NCI-H187 treated with DMSO at 0.1 percent for 48 hours (cell line): ENCODE data around the gene MX2.
"Not testable (repeated sequence)": the region's sequence is repeated elsewhere in the genome, so short reads cannot be mapped to it uniquely, and the experiment has no call there.

ENCODE experiments used
- DNase-seq: peaks from one replicate; lab custom pipeline; 2025; lab: John Stamatoyannopoulos, UW

Gene MX2

DNA sequence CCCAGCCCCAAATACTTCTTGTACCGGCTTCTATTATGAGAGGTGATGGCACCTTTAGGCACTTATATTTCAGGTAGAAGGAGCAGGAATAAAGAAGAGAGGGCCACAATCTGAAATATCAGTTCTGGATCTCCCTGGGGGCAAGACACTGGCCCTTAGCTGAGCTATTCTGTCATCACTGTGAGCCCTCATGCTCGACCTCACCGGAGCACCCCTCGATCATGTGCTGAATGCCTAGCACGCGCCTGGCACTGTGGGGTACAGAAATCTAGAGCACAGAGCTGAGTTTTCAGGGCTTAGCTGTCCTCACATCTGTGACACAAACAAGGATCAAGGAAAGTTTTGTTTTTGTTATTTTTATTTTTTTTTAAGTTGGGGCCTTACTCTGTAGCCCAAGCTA lies 56.6 kb downstream of the MX2 start:
- DNase-seq = no peak

DNA sequence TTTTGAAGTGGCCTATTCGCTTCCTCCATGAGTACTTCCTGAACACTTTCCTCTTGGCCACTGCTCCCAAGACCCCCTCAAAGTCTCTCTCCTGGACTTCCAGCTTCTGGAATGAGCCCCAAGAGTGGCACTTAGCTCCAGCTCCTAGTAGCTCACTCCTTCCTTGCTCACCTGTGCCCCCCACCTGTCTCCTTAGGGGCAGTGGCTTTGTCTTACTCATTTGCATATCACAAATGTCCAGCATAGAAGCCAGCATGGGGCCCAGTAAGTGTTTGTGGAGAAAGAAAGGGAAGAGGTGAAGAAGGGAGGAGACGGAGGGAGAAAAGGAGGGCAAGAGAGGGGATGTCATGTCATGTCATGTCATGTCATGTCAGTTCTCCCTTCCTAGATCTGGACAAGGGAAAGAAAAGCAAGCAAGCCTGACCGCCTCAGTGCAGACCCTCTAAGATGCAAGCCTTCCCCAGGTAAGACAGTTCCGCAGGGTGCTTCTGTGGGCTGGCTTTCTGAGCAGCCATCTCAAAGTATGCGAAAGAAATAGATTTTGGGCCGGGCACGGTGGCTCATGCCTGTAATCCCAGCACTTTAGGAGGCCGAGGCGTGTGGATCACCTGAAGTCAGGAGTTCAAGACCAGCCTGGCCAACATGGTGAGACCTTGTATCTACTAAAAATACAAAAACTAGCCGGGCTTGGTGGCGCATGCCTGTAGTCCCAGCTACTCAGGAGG lies 57.3 kb downstream of the MX2 start:
- DNase-seq = no peak

DNA sequence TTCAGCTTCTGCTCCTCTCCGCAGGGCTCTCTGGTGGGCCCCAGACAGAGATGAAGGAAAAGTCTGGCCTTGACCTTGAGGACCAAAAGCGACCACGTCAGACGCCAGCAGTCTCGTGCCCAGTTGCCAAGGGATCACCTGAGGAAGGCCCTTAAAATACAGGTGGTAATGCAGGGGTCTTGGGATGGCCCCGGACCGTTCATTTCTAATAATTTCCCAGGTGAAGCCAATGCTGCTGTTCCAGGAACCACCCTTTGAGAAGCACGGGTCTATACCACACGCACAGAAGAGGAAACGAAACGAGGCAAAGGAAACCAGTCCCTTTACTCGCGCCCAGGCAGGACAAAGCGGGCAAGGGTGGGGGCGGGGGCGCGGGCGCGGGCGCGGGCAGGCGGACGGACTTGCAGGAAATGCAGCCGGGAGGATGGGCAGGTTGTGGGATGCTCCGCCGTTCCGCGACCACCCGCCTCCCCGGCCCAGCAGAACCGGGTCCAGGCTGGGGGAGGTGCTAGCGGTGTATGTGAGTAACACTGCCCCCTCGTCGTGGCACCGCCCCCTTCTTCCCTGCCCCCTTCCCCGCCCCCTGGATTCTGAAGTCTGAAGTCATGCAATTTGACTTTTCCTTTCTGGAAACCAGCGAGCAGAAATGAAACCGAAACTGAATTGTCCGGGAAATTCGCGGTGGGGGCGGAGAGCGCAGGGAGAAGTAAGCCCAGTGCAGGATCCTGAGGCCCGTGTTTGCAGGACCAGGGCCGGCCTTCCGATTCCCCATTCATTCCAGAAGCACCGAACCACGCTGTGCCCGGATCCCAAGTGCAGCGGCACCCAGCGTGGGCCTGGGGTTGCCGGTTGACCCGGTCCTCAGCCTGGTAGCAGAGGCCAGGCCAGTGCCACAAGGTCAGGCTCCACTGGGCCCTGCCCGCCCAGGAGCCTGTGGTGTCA lies 58.4 kb downstream of the MX2 start:
- no peak for DNase-seq

DNA sequence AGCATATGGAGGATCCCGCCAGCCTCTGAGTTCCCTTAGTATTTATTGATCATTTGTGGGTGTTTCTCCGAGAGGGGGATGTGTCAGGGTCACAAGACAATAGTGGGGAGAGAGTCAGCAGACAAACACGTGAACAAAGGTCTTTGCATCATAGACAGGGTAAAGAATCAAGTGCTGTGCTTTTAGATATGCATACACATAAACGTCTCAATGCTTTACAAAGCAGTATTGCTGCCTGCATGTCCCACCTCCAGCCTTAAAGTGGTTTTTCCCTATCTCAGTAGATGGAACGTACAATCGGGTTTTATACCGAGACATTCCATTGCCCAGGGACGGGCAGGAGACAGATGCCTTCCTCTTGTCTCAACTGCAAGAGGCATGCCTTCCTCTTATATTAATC lies 59.2 kb downstream of the MX2 start:
- DNase-seq = not testable (repeated sequence)

DNA sequence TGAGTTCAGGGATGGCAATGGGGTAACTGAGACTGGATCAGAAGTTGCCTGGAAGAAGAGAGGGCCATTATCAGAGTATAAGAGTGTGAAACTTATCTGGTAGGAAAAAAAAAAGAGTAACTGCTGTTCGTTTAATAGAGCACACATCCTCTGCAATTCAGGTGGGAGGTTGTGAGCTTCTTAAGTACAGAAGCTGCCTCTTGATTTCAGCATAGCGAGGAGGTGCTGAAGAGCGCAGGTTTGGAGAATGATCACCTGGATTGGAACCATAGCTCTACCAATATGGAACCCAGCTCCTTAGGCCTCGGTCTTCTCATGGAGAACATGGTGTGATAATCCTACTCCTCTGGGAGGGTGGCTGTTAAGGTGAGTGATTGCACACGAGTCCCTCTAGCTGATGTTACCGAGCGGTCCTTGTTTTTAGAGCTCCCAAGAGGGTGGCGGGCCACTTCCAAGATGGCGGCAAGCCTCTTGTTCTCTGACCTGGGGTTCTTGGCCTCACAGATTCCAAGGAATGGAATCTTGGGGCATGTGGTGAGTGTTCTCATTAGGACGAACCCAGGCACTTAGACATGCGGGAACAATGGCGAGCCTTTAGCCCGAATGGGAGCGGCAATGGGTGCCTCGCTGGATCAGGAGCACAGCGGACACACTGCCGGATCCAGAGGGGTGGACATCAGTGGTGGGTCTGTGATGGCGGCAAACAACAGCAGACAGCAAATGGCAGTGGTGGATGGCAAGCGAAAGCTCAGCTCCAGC lies 60.9 kb downstream of the MX2 start:
- DNase-seq = no peak

DNA sequence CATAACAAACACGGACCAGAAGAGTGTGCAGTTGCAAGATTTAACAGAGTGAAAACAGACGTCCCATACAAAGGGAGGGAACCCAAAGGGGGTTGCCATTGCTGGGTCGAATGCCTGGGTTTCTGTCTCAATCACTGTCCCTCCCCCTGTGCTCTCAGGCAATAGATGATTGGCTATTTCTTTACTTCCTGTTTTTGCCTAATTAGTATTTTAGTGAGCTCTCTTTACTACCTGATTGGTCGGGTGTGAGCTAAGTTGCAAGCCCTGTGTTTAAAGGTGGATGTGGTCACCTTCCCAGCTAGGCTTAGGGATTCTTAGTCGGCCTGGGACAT lies 61.4 kb downstream of the MX2 start:
- not testable (repeated sequence) for DNase-seq

DNA sequence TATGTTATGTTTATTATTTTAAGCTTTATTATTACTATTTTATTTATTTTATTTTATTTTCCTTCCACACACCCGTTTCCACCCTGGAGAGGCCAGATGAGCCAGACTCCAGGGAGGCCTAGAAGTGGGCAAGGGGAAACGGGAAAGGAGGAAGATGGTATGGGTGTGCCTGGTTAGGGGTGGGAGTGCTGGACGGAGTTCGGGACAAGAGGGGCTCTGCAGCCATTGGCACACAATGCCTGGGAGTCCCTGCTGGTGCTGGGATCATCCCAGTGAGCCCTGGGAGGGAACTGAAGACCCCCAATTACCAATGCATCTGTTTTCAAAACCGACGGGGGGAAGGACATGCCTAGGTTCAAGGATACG lies 63.7 kb downstream of the MX2 start:
- DNase-seq = no peak

DNA sequence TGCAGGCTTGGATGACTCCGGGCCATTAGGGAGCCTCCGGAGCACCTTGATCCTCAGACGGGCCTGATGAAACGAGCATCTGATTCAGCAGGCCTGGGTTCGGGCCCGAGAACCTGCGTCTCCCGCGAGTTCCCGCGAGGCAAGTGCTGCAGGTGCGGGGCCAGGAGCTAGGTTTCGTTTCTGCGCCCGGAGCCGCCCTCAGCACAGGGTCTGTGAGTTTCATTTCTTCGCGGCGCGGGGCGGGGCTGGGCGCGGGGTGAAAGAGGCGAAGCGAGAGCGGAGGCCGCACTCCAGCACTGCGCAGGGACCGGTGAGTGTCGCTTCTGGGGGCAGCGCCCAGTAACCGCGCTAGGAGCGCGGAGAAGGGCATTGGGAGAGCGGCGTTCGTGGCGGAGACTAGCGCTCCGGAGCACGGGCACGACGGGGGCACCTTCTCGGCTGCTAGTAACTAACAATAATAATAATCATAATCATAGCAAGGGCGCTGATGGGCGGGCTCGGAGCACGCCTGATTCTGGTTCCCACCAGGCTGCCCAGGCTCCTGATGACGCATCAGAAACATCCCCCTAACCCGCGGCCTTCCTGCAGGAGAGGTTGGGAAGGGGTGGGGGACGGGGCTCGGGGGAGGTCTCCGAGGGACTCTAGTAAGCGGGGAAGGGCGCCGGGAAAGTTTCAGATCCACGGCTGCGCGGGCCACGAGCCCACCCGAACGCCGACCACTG lies 64.3 kb downstream of the MX2 start, which contains the start of gene MX1:
MX1 (plus strand) TSS at position 286 of the 722 bp plus-strand sequence. CDS start 5,832 bp downstream, outside the sequence.
- no peak for DNase-seq

DNA sequence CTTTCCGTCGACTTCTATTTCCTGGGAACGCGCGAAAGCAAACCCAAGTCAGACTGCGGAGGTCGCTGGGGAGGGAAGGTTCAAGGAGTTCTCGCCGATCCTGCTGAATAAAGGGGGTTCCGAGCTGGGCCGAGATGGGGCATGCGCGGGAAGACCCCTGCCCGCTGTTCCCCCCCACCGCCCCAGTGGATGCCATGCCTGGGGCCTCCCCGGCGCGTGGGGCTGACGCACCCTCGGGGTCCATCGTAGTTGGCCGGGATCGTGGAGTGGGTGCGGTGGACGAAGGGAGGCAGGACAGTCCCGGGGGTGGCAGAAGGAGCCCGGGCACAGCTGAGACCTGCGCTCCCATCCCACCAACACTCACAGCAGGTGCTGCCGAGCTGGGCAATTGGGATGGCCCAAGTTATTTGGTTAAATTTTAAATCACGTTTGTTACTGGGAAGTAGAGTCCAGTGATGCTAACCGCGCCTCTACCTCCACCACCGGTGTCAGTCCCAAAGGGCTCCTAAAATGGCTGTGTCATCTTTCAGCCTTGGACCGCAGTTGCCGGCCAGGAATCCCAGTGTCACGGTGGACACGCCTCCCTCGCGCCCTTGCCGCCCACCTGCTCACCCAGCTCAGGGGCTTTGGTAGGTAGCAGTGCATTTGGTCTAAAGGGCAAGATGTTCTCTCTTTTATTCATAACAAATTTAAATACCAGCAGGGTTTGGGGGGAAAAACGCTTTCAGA lies 65.0 kb downstream of the MX2 start:
- DNase-seq = no peak

DNA sequence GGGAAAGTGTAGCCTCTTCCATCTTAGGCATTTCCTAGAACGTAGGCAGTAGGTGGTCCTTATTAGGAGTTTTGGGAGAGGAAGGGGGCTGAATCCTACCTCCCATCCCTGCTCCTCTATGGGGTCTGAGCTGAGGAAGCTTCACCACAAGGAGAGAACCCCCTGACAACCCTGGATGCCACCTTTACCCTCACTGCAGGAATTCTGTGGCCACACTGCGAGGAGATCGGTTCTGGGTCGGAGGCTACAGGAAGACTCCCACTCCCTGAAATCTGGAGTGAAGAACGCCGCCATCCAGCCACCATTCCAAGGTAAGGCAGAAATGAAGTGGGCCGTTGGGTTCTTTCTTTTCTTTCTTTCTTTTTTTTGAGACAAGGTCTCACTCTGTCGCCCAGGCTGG lies 65.7 kb downstream of the MX2 start:
- DNase-seq = no peak

DNA sequence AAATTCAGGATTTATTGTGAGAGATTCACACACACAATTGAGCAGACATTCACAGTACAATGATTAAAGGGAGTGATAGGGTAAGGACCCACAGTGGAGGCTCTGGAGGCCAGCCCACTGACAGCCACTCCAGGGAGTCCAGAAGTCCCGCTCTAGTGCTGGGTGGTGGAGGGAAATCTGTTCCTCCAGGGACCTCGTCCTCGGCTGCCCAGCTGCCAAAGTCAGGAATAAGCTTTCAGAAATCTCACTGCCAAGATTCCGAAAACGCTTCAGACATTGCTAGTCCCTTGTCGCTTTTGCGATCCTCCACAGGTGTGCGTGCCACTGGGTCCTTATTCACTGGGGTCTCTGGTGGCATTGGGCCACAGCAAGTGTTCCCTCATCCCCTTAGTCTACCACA lies 66.5 kb downstream of the MX2 start:
- no peak for DNase-seq

DNA sequence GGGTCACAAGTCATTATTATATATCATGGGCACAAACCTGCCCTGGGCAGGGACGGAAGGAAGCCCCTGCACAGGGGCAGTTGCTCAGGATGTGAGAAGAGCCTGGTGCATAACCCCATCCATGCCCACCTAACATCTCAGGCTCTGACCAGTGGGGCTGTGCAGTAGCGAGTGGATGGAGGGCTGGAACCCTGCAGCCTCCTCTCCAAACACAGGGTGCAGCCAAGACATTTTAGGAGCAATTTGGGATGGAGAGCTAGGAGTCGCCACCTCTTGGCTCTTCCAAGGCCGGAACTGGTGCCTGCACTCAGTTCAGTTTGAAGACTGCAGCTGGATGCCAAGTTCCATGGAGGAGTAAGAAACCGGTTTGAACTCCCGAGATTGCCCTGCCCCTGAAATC lies 67.0 kb downstream of the MX2 start:
- no peak for DNase-seq

DNA sequence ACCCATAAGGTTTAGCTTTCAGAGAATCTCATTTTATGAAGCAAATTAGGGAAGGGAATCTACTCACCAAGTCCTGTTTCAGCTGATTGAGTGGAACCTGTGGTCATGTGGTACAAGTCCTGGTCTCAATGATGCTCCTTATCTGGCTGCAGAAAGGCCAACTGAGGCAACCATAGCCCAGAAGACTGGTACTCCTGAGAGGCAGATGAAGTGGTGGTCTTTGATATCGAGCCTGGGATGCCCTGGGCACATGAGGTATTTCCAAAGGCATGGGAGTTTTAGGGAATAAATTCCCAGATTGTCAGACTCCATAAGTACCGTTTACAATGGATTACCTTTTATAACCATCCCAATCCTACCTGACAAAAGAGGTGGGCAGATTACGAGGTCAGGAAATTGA lies 67.5 kb downstream of the MX2 start:
- DNase-seq = no peak

DNA sequence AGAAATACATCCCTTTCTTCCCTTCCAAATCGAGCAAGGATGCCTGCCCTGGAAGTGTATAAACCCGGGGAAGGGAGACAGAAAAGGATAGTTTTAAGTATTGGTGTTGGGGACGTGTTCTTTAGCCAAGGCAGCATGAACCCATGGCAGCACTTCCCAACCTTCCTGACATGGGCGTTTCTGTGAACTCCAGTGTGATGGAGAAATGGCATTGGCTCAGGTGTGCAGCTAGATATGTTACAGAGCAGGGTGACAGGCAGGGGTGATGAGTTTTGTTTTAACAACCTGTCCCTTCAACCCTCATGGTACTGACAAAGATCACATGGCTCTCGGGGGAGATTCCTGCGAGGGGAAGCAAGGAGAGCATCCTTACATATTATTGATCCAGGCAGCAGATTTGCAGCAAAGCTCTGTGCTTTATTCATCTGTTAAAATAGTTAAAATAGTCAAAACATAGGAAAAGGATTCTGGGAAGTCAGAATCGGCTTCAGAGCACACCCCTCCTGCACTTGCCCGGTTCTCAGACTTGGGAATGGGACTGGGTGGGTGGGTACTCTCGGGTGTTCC lies 68.2 kb downstream of the MX2 start:
- no peak for DNase-seq

DNA sequence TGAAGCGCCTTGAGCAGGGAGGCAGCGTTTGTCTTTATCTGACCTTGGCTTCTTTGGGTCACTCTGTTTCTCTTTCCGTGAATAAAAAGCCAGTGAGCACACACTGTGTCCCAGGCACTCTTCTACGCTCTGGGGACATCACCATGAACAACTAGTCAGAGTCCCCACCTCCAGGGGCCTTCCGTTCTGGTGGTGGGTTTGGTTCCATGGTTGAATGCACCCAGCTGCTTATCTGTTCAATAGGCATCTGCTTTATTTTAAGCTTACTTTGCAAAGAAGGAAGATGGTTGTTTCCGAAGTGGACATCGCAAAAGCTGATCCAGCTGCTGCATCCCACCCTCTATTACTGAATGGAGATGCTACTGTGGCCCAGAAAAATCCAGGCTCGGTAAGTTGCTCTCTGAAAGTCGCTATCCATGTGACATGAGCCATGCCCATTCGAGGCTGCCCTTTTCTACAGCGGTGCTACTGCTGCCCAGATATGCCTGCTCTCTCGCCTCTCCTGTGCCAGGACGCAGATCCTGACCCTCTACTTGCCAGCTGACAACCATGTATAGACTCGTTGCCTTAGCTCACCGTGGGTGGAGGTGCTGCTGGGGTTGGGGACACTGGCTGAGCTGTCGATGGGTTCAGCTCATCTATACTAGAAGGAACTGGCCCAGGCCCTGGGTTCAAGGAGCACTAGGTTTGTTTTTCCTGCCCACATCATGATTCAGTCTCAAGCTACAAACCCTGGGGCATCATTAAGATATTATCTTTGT lies 70.1 kb downstream of the MX2 start:
- DNase-seq = no peak

DNA sequence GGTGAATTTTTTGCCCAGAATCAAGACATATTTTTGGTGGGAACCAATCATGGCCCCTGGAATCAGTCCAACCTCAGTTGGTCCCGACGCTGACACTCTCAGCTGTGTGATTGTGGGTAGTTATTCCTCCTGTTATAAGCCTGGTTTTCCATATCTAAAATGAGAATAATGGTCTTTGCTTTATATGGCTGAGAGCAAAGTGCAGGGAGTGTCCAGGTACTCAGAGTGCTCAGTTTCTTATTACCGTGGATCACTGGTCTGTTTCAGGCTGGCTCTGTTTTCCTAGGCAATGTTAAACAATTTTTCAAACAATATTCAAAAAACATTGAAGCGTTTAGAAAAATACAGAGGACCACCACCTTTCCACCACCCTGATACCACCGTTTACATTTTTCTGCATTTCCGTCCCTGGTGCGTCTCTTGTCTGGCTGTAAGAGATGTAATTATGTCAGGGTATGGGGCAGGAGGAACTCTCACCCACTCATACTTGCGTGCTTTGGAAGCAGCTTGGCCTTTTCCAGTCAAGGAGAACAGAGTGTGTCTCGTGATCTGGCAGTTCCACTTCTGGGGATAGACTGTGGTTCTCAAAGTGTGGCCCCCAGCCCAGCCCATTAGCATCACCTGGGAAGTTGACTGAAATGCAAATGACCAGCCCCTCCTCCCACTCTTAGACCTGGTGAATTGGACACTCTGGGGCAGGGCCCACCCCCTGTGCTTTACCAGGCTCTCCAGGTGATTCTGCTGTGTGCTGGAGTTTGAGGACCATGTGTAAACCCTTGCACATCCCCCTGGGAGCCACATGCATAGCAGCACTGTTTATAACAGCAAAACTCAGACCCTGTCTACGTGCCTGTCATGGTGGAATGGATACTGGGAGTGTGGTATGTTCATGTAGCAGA lies 71.0 kb downstream of the MX2 start:
- no peak for DNase-seq

DNA sequence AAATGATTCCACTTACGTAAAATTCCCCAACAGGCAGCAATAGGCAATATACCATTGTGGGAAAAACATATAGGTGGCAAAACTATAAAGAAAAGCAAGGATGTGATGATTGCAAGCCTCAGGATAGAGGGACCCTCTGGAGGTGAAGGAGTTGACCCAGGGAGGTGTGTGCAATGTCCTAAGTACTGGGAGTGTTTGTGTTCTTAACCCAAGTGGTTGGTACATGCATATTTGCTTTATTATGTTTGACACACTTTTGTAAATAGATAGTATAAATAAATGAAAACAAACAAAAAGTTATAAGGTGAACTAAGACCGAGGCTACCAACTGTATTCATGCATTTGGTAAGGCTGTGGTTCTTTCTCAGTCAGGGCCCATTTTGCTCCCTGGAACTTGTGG lies 71.7 kb downstream of the MX2 start:
- no peak for DNase-seq

DNA sequence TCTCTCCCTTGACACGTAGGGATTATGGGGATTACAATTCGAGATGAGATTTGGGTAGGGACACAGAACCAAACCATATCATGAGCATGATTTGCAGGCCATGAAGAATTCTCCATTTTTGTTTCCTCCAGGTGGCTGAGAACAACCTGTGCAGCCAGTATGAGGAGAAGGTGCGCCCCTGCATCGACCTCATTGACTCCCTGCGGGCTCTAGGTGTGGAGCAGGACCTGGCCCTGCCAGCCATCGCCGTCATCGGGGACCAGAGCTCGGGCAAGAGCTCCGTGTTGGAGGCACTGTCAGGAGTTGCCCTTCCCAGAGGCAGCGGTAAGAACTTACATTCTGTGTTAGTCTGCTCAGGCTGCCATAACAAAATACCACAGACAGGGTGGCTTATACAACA lies 73.9 kb downstream of the MX2 start:
- no peak for DNase-seq

DNA sequence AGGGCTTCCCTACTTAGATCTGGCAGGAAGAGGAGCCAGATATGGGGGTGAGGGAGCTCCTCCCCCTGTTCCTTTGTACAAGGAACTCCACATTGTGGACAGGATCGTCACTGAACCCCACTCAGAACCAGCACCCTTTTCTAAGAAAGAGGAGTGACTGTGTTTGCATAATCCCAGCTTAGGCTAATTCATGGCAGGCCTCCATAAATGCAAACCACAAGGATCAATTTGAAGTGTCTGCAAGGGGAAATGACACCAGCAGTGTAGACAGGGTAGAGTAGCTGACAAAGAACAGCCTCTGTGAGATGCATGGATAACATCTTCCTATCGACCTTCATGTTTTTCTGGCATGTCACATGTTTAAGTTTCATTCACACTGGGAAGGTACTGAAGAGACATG lies 75.9 kb downstream of the MX2 start:
- no peak for DNase-seq
